Neural cell (in vitro differentiated cells): Measurements from ENCODE around the gene CPD.

Experiments
- EP300 ChIP-seq: fragments of 450-650 bp; conservative IDR thresholded peaks from 2 replicates; pipeline ENCODE4 v1.6.1; 2014; ENCODE audit warnings: antibody characterized with exemption, mild to moderate bottlenecking, moderate library complexity; ENCODE audit not compliant: poor library complexity, severe bottlenecking
- EZH2 ChIP-seq: fragments of 200-600, 300-800 bp; shearing (Covaris generic), sonication (generic); IDR thresholded peaks from 2 replicates; pipeline ENCODE4 v1.6.1; 2014; ENCODE audit warnings: antibody characterized with exemption, low read length, borderline replicate concordance, mild to moderate bottlenecking; ENCODE audit not compliant: insufficient read depth, poor library complexity, severe bottlenecking
- MXI1 ChIP-seq: fragments of 450-650 bp; conservative IDR thresholded peaks from 2 replicates; pipeline ENCODE4 v1.6.1; 2014; ENCODE audit warnings: antibody characterized with exemption, mild to moderate bottlenecking; ENCODE audit not compliant: poor library complexity, severe bottlenecking
- POLR2AphosphoS5 ChIP-seq: IDR thresholded peaks from 2 replicates; pipeline ENCODE4 v1.6.1; 2012
- RAD21 ChIP-seq: fragments of 450-650 bp; conservative IDR thresholded peaks from 2 replicates; pipeline ENCODE4 v1.6.1; 2014; ENCODE audit warnings: antibody characterized with exemption, mild to moderate bottlenecking, moderate library complexity
- SMC3 ChIP-seq: fragments of 450-650 bp; conservative IDR thresholded peaks from 2 replicates; pipeline ENCODE4 v1.6.1; 2014; ENCODE audit warnings: antibody characterized with exemption, mild to moderate bottlenecking, moderate library complexity; ENCODE audit not compliant: poor library complexity
- TAF1 ChIP-seq: IDR thresholded peaks from 2 replicates; pipeline ENCODE4 v1.6.1; 2012; ENCODE audit warnings: low read depth
- TF ChIP-seq, protein P1 (sequence below): fragments of 450-650 bp; IDR thresholded peaks from 2 replicates; pipeline ENCODE4 v1.5.1; 2014; ENCODE audit warnings: antibody characterized with exemption, mild to moderate bottlenecking, moderate library complexity; ENCODE audit not compliant: poor library complexity, severe bottlenecking
- TF ChIP-seq, protein P2 (sequence below): IDR thresholded peaks from 2 replicates; pipeline ENCODE4 v1.6.1; 2012; ENCODE audit warnings: borderline replicate concordance

DNA sequence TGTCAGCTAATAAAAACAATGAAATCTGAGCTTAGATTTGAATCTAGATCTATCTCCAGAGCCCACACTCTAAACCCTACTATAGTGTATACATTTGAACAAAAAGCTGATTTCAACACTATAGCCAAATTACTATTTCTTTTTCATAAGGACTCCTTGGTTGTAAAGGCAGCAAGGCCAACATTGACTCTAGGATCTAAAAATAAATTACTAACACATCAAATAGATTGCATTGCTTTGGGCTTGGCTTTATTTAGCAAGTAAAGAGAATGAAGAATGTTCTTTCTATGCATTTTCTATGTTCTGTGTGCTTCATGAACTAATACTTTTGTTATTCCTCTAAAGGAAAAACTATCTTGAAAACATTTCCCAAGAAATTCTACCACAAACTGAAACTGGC, 103.8 kb downstream of the CPD start:
- TF ChIP-seq EP300: no peak
- TF ChIP-seq, protein P1, sequence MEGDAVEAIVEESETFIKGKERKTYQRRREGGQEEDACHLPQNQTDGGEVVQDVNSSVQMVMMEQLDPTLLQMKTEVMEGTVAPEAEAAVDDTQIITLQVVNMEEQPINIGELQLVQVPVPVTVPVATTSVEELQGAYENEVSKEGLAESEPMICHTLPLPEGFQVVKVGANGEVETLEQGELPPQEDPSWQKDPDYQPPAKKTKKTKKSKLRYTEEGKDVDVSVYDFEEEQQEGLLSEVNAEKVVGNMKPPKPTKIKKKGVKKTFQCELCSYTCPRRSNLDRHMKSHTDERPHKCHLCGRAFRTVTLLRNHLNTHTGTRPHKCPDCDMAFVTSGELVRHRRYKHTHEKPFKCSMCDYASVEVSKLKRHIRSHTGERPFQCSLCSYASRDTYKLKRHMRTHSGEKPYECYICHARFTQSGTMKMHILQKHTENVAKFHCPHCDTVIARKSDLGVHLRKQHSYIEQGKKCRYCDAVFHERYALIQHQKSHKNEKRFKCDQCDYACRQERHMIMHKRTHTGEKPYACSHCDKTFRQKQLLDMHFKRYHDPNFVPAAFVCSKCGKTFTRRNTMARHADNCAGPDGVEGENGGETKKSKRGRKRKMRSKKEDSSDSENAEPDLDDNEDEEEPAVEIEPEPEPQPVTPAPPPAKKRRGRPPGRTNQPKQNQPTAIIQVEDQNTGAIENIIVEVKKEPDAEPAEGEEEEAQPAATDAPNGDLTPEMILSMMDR: no peak
- TF ChIP-seq, protein P2, sequence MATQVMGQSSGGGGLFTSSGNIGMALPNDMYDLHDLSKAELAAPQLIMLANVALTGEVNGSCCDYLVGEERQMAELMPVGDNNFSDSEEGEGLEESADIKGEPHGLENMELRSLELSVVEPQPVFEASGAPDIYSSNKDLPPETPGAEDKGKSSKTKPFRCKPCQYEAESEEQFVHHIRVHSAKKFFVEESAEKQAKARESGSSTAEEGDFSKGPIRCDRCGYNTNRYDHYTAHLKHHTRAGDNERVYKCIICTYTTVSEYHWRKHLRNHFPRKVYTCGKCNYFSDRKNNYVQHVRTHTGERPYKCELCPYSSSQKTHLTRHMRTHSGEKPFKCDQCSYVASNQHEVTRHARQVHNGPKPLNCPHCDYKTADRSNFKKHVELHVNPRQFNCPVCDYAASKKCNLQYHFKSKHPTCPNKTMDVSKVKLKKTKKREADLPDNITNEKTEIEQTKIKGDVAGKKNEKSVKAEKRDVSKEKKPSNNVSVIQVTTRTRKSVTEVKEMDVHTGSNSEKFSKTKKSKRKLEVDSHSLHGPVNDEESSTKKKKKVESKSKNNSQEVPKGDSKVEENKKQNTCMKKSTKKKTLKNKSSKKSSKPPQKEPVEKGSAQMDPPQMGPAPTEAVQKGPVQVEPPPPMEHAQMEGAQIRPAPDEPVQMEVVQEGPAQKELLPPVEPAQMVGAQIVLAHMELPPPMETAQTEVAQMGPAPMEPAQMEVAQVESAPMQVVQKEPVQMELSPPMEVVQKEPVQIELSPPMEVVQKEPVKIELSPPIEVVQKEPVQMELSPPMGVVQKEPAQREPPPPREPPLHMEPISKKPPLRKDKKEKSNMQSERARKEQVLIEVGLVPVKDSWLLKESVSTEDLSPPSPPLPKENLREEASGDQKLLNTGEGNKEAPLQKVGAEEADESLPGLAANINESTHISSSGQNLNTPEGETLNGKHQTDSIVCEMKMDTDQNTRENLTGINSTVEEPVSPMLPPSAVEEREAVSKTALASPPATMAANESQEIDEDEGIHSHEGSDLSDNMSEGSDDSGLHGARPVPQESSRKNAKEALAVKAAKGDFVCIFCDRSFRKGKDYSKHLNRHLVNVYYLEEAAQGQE: no peak
- no peak for TF ChIP-seq TAF1
- no peak for TF ChIP-seq MXI1
- TF ChIP-seq POLR2AphosphoS5: no peak
- no peak for TF ChIP-seq EZH2
- TF ChIP-seq RAD21: no peak
- TF ChIP-seq SMC3: no peak
